Endothelial cell (in vitro differentiated cells): ENCODE data around the gene ZNF280A. TPM values are rescaled to one million over a fixed set of nuclear protein-coding genes. Genes with fewer than 3 reads are reported as not detected.

Experiments
- DNase-seq: peaks from one replicate; pipeline ENCODE4 v3.0.0; 2021; ENCODE audit warnings: low spot score
- H3K27ac Mint-ChIP-seq: one replicate; pipeline ENCODE4 v1.8.0; 2021; ENCODE audit warnings: mixed read lengths, inconsistent platforms; ENCODE audit not compliant: unreplicated experiment
- H3K27me3 Mint-ChIP-seq: one replicate; pipeline ENCODE4 v1.8.0; 2021; ENCODE audit warnings: mild to moderate bottlenecking, moderate library complexity, mixed read lengths, inconsistent platforms; ENCODE audit not compliant: unreplicated experiment
- H3K36me3 Mint-ChIP-seq: one replicate; pipeline ENCODE4 v1.8.0; 2021; ENCODE audit warnings: mild to moderate bottlenecking, low read depth, mixed read lengths, inconsistent platforms; ENCODE audit not compliant: unreplicated experiment
- H3K4me1 Mint-ChIP-seq: one replicate; pipeline ENCODE4 v1.8.0; 2021; ENCODE audit warnings: mild to moderate bottlenecking, mixed read lengths, inconsistent platforms; ENCODE audit not compliant: unreplicated experiment
- H3K4me3 Mint-ChIP-seq: one replicate; pipeline ENCODE4 v1.8.0; 2021; ENCODE audit warnings: mild to moderate bottlenecking, mixed read lengths, inconsistent platforms; ENCODE audit not compliant: unreplicated experiment
- H3K9me3 Mint-ChIP-seq: one replicate; pipeline ENCODE4 v1.8.0; 2021; ENCODE audit warnings: mixed read lengths, inconsistent platforms; ENCODE audit not compliant: unreplicated experiment
- long read RNA-seq: library from polyadenylated mRNA; unstranded; transcript quantifications from one replicate; pipeline ENCODE4 v2.0.0, GENCODE V29; 2020; ENCODE audit not compliant: unreplicated experiment
- total RNA-seq: library from RNA; stranded (reverse); fragmentation: NEBNext Ultra II Directional; extraction: Animal tissue kit (Norgen Biotek cat#: 25700); gene quantifications from one replicate; pipeline ENCODE4 v1.2.1, GENCODE V29; 2021; ENCODE audit not compliant: unreplicated experiment
- TF ChIP-seq, protein P1 (sequence below): fragments of 200-600 bp; sonication (generic); IDR thresholded peaks from one replicate; pipeline ENCODE4 v1.5.0; 2021; ENCODE audit warnings: antibody characterized with exemption; ENCODE audit not compliant: unreplicated experiment

Gene ZNF280A, protein sequence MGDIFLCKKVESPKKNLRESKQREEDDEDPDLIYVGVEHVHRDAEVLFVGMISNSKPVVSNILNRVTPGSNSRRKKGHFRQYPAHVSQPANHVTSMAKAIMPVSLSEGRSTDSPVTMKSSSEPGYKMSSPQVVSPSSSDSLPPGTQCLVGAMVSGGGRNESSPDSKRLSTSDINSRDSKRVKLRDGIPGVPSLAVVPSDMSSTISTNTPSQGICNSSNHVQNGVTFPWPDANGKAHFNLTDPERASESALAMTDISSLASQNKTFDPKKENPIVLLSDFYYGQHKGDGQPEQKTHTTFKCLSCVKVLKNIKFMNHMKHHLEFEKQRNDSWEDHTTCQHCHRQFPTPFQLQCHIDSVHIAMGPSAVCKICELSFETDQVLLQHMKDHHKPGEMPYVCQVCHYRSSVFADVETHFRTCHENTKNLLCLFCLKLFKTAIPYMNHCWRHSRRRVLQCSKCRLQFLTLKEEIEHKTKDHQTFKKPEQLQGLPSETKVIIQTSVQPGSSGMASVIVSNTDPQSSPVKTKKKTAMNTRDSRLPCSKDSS
- total RNA-seq: 0.51 TPM
- long read RNA-seq: 0 reads

DNA sequence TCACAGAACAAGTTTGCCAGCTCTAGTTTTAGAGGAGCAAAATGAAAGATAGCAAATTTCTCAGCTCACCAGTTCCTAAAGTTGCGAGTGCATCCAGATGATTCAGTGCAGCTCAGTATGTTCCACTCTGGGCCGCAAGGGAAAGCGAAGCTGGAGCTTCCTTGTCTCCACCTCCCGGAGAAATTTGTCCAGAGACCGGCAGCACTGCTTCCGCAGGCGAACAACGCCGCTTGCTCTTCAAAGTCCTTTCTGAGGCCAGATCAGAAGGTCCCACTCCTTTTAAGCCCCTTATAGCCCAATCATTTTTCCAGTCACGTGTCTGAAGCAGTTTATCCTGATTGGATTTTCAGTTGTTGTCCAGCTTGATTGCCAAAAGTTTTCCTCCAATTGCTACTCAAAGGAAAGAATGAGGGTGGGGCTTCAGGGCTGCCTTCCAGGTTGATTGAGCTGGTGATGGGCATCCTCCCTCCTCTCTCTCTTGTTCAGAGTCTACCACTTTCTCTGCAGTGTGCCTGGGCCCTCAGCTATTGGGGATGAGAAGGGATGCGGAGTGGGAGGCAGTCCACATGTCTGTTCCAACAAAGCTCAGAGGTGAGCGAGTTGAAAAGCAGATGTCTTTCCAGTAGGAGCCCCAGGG is at the start of gene ZNF280A:
Gene ZNF280A (minus strand): TSS at position 251 of the 637 bp plus-strand sequence. CDS start 4,640 bp downstream, outside the sequence.
- H3K4me1 Mint-ChIP-seq: peaks cover 13% of the 10 kb centered on the region
- TF ChIP-seq, protein P1, sequence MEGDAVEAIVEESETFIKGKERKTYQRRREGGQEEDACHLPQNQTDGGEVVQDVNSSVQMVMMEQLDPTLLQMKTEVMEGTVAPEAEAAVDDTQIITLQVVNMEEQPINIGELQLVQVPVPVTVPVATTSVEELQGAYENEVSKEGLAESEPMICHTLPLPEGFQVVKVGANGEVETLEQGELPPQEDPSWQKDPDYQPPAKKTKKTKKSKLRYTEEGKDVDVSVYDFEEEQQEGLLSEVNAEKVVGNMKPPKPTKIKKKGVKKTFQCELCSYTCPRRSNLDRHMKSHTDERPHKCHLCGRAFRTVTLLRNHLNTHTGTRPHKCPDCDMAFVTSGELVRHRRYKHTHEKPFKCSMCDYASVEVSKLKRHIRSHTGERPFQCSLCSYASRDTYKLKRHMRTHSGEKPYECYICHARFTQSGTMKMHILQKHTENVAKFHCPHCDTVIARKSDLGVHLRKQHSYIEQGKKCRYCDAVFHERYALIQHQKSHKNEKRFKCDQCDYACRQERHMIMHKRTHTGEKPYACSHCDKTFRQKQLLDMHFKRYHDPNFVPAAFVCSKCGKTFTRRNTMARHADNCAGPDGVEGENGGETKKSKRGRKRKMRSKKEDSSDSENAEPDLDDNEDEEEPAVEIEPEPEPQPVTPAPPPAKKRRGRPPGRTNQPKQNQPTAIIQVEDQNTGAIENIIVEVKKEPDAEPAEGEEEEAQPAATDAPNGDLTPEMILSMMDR: no peak
- no peaks in the 10 kb centered on the region for H3K9me3 Mint-ChIP-seq
- no peaks in the 10 kb centered on the region for H3K36me3 Mint-ChIP-seq
- H3K4me3 Mint-ChIP-seq: no peak within 1 kb of the TSS
- no peak for DNase-seq
- H3K27me3 Mint-ChIP-seq: no peaks in the 10 kb centered on the region
- no peak within 1 kb of the TSS for H3K27ac Mint-ChIP-seq

DNA sequence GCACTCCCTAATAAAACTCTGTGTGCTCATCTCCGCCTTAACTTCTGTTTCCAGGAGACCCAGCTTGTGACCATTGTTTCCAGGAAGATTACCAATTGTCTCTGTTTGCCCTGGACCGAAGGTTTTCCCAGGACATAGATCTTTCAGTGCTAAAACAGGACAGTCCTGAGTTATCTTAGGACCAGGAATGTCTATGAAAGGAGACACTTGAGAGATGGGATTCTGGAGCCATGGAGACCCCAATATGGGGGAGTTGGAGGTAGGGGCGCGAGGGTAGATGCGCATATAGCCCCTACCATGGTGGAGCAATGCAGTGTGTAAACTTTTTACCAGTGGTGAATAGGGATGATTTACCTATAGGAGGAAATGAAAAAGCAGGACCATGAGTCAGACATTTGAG is 49.1 kb upstream of the ZNF280A start:
- Mint-ChIP-seq H3K27ac (no peak overlapping the region), H3K9me3 (no peaks in the 10 kb centered on the region), H3K4me3 (no peak overlapping the region), H3K36me3 (no peaks in the 10 kb centered on the region), H3K27me3 (peaks cover 8% of the 10 kb centered on the region), H3K4me1 (no peaks in the 10 kb centered on the region)
- no peak for DNase-seq
- TF ChIP-seq, protein P1: no peak

DNA sequence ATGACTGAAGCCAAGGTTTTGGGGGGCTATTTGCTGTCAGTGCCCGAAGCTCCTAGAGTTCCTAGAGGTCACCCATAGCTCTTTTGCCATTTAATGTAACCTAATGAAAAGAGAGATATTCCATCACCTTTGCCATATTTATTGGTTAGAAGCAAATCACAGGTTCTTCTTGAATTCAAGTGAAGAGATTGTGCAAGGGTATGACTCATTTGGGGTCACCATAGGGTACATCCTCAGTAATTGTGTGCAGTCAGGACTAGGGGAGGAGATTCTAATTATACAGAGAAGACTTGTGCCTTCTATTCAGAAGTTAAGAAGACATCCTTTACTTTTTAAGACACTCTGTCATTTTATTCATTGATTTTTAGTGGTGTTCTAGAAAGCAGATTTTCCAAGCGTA is 45.9 kb upstream of the ZNF280A start:
- TF ChIP-seq, protein P1: no peak
- Mint-ChIP-seq H3K9me3 (no peaks in the 10 kb centered on the region), H3K27ac (no peak overlapping the region), H3K4me3 (no peak overlapping the region), H3K36me3 (no peaks in the 10 kb centered on the region), H3K4me1 (no peaks in the 10 kb centered on the region), H3K27me3 (peaks cover 10% of the 10 kb centered on the region)
- no peak for DNase-seq

DNA sequence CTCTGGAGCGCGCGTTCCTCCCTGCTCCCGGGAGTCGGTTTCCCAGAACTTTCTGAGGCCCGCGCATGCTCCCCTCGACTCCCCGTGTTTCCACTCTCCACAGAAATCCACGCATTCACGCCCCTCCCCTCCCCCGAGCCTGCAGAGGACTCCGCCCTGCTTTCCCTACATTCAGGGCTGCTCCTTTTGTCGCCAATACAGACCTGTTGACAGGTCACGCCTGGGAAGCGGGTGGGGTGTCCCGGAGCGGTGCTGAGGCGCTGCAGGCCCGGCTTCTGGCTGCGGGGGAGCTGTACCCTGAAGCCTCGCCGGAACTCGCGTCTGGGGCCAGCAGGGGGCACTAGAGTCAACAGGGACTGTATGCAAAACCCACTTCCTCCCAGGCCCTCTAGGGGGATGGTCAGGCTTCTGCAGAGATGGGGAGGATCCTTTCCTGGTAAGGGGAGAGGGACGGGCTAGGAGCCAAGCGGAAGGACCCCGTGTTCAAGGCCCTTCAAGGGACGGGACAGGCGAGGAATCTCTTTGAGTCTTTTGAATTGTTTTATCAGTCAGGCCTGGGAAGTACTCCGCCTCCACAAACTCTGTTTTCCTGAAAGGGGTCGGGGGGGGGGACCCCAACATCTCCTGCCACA is 39.0 kb upstream of the ZNF280A start, which contains the start of gene PRAME:
Gene PRAME (minus strand): TSS at position 294 of the 632 bp plus-strand sequence. CDS start 2,433 bp downstream, outside the sequence.
- TF ChIP-seq, protein P1: peak; percentile 68
- Mint-ChIP-seq H3K9me3 (no peaks in the 10 kb centered on the region), H3K27ac (no peak within 1 kb of the TSS), H3K36me3 (no peaks in the 10 kb centered on the region), H3K4me3 (no peak within 1 kb of the TSS), H3K27me3 (peaks cover 3% of the 10 kb centered on the region), H3K4me1 (no peaks in the 10 kb centered on the region)
- peak; percentile 56 for DNase-seq
